ENCODE results near the gene WASHC1.
"Not testable (repeated sequence)": the region's sequence is repeated elsewhere in the genome, so short reads cannot be mapped to it uniquely, and the experiment has no call there.

WASHC1 gene

DNA sequence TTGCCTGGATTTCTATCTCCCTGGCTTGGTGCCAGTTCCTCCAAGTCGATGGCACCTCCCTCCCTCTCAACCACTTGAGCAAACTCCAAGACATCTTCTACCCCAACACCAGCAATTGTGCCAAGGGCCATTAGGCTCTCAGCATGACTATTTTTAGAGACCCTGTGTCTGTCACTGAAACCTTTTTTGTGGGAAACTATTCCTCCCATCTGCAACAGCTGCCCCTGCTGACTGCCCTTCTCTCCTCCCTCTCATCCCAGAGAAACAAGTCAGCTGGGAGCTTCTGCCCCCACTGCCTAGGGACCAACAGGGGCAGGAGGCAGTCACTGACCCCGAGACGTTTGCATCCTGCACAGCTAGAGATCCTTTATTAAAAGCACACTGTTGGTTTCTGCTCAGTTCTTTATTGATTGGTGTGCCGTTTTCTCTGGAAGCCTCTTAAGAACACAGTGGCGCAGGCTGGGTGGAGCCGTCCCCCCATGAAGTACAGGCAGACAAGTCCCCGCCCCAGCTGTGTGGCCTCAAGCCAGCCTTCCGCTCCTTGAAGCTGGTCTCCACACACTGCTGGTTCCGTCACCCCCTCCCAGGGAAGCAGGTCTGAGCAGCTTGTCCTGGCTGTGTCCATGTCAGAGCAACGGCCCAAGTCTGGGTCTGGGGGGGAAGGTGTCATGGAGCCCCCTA is 15.0 kb downstream of the WASHC1 start:
- not testable (repeated sequence) for DNase-seq (ENCODE audit: low read depth in 2 of 2)

GRCh38 chr9:11206-11605 is 18.1 kb downstream of the WASHC1 start:
- peak in 1 of 2 donors; percentile 57 for DNase-seq (ENCODE audit: low read depth in 2 of 2)

- not testable (repeated sequence) for DNase-seq (ENCODE audit: low read depth in 2 of 2)
Measured at GRCh38 chr9:10653-11053, 18.6 kb downstream of the WASHC1 start.

GRCh38 chr9:10207-10606 is 19.0 kb downstream of the WASHC1 start:
- DNase-seq (ENCODE audit: low read depth in 2 of 2) = not testable (repeated sequence)
